SK-N-SH treated with all-trans-retinoic acid at 6 μM for 48 hours (cell line): Measurements from ENCODE around the gene RAMP3.

Experiments used
- ATAC-seq: fragments of 200-7000 bp; cut with Tn5 transposase; 3 replicates; pipeline ENCODE4 v1.9.1; 2020; ENCODE audit warnings: mild to moderate bottlenecking, moderate library complexity
- ARNTL ChIP-seq: fragments of 450-650 bp; formaldehyde crosslinking; IDR thresholded peaks from 2 replicates; pipeline ENCODE4 v1.5.0; 2020; ENCODE audit warnings: low read depth, mild to moderate bottlenecking, moderate library complexity, borderline replicate concordance
- BACH2 ChIP-seq: fragments of 250-450 bp; sonication (Bioruptor Pico); IDR thresholded peaks from 2 replicates; pipeline ENCODE4 v1.9.0; 2021; ENCODE audit warnings: mild to moderate bottlenecking, borderline replicate concordance
- CSDC2 ChIP-seq: fragments of 250-450 bp; sonication (Bioruptor Pico); IDR thresholded peaks from 2 replicates; pipeline ENCODE4 v1.5.0; 2020; ENCODE audit warnings: mild to moderate bottlenecking, moderate library complexity
- ESRRG ChIP-seq: fragments of 250-450 bp; sonication (Bioruptor Pico); IDR thresholded peaks from 2 replicates; pipeline ENCODE4 v1.6.1; 2021; ENCODE audit warnings: mild to moderate bottlenecking
- GLIS3 ChIP-seq: fragments of 250-450 bp; sonication (Bioruptor Pico); IDR thresholded peaks from 2 replicates; pipeline ENCODE4 v1.5.0; 2020; ENCODE audit warnings: mild to moderate bottlenecking, moderate library complexity
- ISL1 ChIP-seq: fragments of 250-450 bp; sonication (Bioruptor Pico); IDR thresholded peaks from 2 replicates; pipeline ENCODE4 v2.1.2; 2022; ENCODE audit warnings: mild to moderate bottlenecking, moderate library complexity
- OSR1 ChIP-seq: fragments of 250-450 bp; sonication (Bioruptor Pico); IDR thresholded peaks from 2 replicates; pipeline ENCODE4 v1.8.0; 2022; ENCODE audit warnings: moderate library complexity, mild to moderate bottlenecking, inconsistent platforms
- POU6F1 ChIP-seq: fragments of 250-450 bp; sonication (Bioruptor Pico); IDR thresholded peaks from 2 replicates; pipeline ENCODE4 v1.8.0; 2021; ENCODE audit warnings: low read depth, mild to moderate bottlenecking, moderate library complexity, borderline replicate concordance
- PPARA ChIP-seq: fragments of 250-450 bp; sonication (Bioruptor Pico); IDR thresholded peaks from 2 replicates; pipeline ENCODE4 v1.5.0; 2020; ENCODE audit warnings: mild to moderate bottlenecking, borderline replicate concordance
- SNAI2 ChIP-seq: fragments of 250-450 bp; sonication (Bioruptor Pico); IDR thresholded peaks from 2 replicates; pipeline ENCODE4 v1.5.0; 2020; ENCODE audit warnings: mild to moderate bottlenecking, moderate library complexity
- TCF4 ChIP-seq: fragments of 250-450 bp; sonication (Bioruptor Pico); IDR thresholded peaks from 2 replicates; pipeline ENCODE4 v1.8.0; 2021; ENCODE audit warnings: mild to moderate bottlenecking, moderate library complexity, borderline replicate concordance
- TOX ChIP-seq: fragments of 250-450 bp; sonication (Bioruptor Pico); IDR thresholded peaks from 2 replicates; pipeline ENCODE4 v1.8.0; 2021; ENCODE audit warnings: mild to moderate bottlenecking, moderate library complexity, borderline replicate concordance
- ZC3H10 ChIP-seq: fragments of 250-450 bp; sonication (Bioruptor Pico); IDR thresholded peaks from 2 replicates; pipeline ENCODE4 v1.5.1; 2021; ENCODE audit warnings: mild to moderate bottlenecking, moderate library complexity
- ZFP3 ChIP-seq: fragments of 250-450 bp; sonication (Bioruptor Pico); IDR thresholded peaks from 2 replicates; pipeline ENCODE4 v1.5.0; 2020; ENCODE audit warnings: mild to moderate bottlenecking, moderate library complexity
- ZFP30 ChIP-seq: fragments of 450-650 bp; formaldehyde crosslinking; IDR thresholded peaks from 2 replicates; pipeline ENCODE4 v1.5.0; 2022; ENCODE audit warnings: mild to moderate bottlenecking, moderate library complexity
- ZNF565 ChIP-seq: fragments of 450-650 bp; formaldehyde crosslinking; conservative IDR thresholded peaks from 2 replicates; pipeline ENCODE4 v1.5.0; 2020; ENCODE audit warnings: low read depth, mild to moderate bottlenecking, moderate library complexity
- TF ChIP-seq, protein P1 (sequence below): fragments of 250-450 bp; sonication (Bioruptor Pico); IDR thresholded peaks from 2 replicates; pipeline ENCODE4 v1.5.1; 2020; ENCODE audit warnings: low read depth, mild to moderate bottlenecking, moderate library complexity
- TF ChIP-seq, protein P2 (sequence below): fragments of 250-450 bp; sonication (Bioruptor Pico); IDR thresholded peaks from 2 replicates; pipeline ENCODE4 v1.5.1; 2021; ENCODE audit warnings: mild to moderate bottlenecking, moderate library complexity
- TF ChIP-seq, protein P3 (sequence below): fragments of 250-450 bp; sonication (Bioruptor Pico); IDR thresholded peaks from 2 replicates; pipeline ENCODE4 v1.8.0; 2020; ENCODE audit warnings: mild to moderate bottlenecking, moderate library complexity, borderline replicate concordance
- TF ChIP-seq, protein P4 (sequence below): fragments of 250-450 bp; sonication (Bioruptor Pico); IDR thresholded peaks from 2 replicates; pipeline ENCODE4 v1.5.0; 2020; ENCODE audit warnings: mild to moderate bottlenecking, moderate library complexity

Gene RAMP3

DNA sequence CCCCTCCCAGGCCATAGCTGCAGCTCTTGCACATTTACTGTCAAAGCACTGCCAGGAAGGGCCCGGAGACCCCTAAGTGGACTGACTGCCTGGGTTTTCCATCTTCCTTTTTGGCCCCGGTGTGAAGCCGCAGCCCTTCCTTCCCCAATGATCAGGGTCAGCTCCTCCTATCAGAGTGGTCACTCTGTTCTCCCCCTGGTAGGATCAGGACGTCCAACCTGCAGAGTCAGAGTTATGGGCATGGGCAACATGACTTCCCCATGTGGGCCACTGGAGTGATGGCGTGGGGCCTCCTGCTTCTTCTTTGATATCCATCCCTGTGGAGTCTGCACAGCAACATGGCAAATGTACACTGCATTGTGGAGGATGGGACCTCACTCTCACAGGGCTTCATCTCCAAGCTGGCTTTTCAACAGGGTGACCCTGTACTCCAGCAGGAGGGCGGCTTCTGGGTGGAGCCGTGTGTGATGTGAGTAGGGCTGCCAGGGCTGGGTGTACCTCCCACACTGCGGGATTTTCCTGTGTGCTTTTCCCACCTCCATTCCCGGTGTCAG, 6.4 kb upstream of the RAMP3 start:
- no peak for ATAC-seq
- TF ChIP-seq ARNTL, result no peak
- no peak for TF ChIP-seq GLIS3
- TF ChIP-seq CSDC2 (CRISPR knock-in tag), result no peak
- no peak for TF ChIP-seq POU6F1 (CRISPR knock-in tag)
- TF ChIP-seq, protein P1, sequence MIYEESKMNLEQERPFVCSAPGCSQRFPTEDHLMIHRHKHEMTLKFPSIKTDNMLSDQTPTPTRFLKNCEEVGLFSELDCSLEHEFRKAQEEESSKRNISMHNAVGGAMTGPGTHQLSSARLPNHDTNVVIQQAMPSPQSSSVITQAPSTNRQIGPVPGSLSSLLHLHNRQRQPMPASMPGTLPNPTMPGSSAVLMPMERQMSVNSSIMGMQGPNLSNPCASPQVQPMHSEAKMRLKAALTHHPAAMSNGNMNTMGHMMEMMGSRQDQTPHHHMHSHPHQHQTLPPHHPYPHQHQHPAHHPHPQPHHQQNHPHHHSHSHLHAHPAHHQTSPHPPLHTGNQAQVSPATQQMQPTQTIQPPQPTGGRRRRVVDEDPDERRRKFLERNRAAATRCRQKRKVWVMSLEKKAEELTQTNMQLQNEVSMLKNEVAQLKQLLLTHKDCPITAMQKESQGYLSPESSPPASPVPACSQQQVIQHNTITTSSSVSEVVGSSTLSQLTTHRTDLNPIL (CRISPR knock-in tag), result no peak
- no peak for TF ChIP-seq OSR1 (CRISPR knock-in tag)
- TF ChIP-seq ZFP30 (CRISPR knock-in tag), result no peak
- TF ChIP-seq ZNF565 (CRISPR knock-in tag), result no peak
- no peak for TF ChIP-seq ISL1
- TF ChIP-seq TOX (CRISPR knock-in tag), result no peak
- TF ChIP-seq, protein P2, sequence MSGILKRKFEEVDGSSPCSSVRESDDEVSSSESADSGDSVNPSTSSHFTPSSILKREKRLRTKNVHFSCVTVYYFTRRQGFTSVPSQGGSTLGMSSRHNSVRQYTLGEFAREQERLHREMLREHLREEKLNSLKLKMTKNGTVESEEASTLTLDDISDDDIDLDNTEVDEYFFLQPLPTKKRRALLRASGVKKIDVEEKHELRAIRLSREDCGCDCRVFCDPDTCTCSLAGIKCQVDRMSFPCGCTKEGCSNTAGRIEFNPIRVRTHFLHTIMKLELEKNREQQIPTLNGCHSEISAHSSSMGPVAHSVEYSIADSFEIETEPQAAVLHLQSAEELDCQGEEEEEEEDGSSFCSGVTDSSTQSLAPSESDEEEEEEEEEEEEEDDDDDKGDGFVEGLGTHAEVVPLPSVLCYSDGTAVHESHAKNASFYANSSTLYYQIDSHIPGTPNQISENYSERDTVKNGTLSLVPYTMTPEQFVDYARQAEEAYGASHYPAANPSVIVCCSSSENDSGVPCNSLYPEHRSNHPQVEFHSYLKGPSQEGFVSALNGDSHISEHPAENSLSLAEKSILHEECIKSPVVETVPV (CRISPR knock-in tag), result no peak
- TF ChIP-seq TCF4 (CRISPR knock-in tag), result no peak
- TF ChIP-seq ZC3H10 (CRISPR knock-in tag), result no peak
- TF ChIP-seq BACH2 (CRISPR knock-in tag), result no peak

DNA sequence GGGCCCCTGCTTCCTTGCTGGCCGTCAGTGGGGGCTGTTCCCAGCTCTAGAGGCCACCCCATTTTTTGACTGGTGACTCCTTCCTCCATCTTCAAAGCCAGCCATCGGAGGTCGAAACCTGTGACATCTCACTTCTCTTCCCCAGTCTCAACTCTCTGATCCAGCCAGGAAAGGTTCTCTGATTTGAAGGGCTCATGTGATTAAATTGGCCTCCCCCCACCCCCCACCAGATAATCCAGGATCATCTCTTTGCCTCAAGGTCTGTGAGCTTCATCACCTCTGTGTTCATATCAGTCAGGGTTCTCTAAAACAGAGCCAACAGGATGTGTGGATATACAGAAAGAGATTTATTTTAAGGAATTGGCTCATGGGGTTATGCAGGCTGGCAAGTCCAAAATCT, 5.6 kb upstream of the RAMP3 start:
- ATAC-seq, result no peak
- TF ChIP-seq, protein P3, sequence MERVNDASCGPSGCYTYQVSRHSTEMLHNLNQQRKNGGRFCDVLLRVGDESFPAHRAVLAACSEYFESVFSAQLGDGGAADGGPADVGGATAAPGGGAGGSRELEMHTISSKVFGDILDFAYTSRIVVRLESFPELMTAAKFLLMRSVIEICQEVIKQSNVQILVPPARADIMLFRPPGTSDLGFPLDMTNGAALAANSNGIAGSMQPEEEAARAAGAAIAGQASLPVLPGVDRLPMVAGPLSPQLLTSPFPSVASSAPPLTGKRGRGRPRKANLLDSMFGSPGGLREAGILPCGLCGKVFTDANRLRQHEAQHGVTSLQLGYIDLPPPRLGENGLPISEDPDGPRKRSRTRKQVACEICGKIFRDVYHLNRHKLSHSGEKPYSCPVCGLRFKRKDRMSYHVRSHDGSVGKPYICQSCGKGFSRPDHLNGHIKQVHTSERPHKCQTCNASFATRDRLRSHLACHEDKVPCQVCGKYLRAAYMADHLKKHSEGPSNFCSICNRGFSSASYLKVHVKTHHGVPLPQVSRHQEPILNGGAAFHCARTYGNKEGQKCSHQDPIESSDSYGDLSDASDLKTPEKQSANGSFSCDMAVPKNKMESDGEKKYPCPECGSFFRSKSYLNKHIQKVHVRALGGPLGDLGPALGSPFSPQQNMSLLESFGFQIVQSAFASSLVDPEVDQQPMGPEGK (CRISPR knock-in tag), result no peak
- no peak for TF ChIP-seq ZFP3 (CRISPR knock-in tag)
- TF ChIP-seq, protein P4, sequence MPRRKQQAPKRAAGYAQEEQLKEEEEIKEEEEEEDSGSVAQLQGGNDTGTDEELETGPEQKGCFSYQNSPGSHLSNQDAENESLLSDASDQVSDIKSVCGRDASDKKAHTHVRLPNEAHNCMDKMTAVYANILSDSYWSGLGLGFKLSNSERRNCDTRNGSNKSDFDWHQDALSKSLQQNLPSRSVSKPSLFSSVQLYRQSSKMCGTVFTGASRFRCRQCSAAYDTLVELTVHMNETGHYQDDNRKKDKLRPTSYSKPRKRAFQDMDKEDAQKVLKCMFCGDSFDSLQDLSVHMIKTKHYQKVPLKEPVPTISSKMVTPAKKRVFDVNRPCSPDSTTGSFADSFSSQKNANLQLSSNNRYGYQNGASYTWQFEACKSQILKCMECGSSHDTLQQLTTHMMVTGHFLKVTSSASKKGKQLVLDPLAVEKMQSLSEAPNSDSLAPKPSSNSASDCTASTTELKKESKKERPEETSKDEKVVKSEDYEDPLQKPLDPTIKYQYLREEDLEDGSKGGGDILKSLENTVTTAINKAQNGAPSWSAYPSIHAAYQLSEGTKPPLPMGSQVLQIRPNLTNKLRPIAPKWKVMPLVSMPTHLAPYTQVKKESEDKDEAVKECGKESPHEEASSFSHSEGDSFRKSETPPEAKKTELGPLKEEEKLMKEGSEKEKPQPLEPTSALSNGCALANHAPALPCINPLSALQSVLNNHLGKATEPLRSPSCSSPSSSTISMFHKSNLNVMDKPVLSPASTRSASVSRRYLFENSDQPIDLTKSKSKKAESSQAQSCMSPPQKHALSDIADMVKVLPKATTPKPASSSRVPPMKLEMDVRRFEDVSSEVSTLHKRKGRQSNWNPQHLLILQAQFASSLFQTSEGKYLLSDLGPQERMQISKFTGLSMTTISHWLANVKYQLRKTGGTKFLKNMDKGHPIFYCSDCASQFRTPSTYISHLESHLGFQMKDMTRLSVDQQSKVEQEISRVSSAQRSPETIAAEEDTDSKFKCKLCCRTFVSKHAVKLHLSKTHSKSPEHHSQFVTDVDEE, result no peak
- no peak for TF ChIP-seq ISL1
- no peak for TF ChIP-seq GLIS3
- TF ChIP-seq, protein P1 (CRISPR knock-in tag), result no peak
- no peak for TF ChIP-seq PPARA (CRISPR knock-in tag)
- TF ChIP-seq ZC3H10 (CRISPR knock-in tag), result no peak
- no peak for TF ChIP-seq SNAI2 (CRISPR knock-in tag)
- TF ChIP-seq ESRRG (CRISPR knock-in tag), result no peak
- no peak for TF ChIP-seq ZNF565 (CRISPR knock-in tag)
- TF ChIP-seq, protein P2 (CRISPR knock-in tag), result no peak
- no peak for TF ChIP-seq CSDC2 (CRISPR knock-in tag)
- TF ChIP-seq POU6F1 (CRISPR knock-in tag), result no peak
